Measurements from ENCODE around the gene ANTXR1. TPM values are rescaled to one million over a fixed set of nuclear protein-coding genes. Genes with fewer than 3 reads are reported as not detected.

ANTXR1 gene
- total RNA-seq, 1 experiment from 2014 or later: 25.7 TPM

DNA sequence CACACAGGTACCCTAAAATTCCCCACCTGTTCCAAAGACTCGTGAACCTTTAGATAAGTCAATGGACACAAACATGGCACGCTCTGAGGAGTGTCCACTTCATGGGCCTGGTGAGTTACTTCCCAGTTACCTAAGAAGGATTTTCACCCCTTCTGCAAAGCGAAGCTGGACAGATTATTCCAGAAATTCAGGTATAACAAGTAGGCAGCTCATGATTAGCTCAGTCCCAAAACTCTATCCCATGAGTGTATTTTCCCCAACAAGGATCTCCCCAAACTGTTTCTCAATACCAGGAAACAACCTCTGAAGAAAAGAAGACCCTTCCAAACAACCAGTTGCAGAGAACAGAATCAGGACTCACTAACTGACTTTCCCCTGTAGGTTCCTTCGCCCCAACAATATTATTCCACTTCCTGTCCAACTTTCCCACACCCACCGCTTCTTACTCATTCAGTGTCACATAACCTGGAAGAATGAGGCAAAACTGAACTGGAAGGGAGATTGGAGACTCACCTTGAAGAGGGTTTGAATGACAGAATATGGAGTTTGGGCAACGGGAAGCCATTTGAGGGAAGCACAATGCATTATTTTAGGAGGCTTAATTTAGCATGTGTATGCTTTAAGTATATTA lies 120.1 kb downstream of the ANTXR1 start:
- H4K20me1 ChIP-seq (ENCODE audit: insufficient read depth): no peaks in the 10 kb centered on the region
- POLR2A ChIA-PET: no interaction called here
- no peak overlapping the region for H3K9ac ChIP-seq (ENCODE audit: low read length)
- no peaks in the 10 kb centered on the region for H3K27me3 ChIP-seq (ENCODE audit: insufficient read depth, low read length)
- intact Hi-C loops (cut with micrococcal nuclease): no loop called here
- no peak for DNase-seq (ENCODE audit: low read depth, low spot score)
- H2AFZ ChIP-seq (ENCODE audit: low read depth, low read length, poor library complexity, severe bottlenecking): no peak overlapping the region
- CTCF ChIA-PET: no interaction called here
- no peaks in the 10 kb centered on the region for H3K9me3 ChIP-seq (ENCODE audit: control insufficient read depth in 1 of 2, insufficient read depth in 1 of 2, low read depth in 1 of 2, low read length in 2 of 2)
- H3K36me3 ChIP-seq (ENCODE audit: control insufficient read depth in 1 of 2, insufficient read depth in 2 of 2, low read length in 2 of 2): no peaks in the 10 kb centered on the region
- TF ChIP-seq POLR2AphosphoS5 (IDR thresholded peaks at IDR 0.05; ENCODE audit: low read depth, low read length): no peak
- no peak for TF ChIP-seq SP1 (IDR thresholded peaks at IDR 0.05; ENCODE audit: low read depth)
- TF ChIP-seq, protein P1, sequence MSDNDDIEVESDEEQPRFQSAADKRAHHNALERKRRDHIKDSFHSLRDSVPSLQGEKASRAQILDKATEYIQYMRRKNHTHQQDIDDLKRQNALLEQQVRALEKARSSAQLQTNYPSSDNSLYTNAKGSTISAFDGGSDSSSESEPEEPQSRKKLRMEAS (IDR thresholded peaks at IDR 0.05): no peak
- TF ChIP-seq, protein P2, sequence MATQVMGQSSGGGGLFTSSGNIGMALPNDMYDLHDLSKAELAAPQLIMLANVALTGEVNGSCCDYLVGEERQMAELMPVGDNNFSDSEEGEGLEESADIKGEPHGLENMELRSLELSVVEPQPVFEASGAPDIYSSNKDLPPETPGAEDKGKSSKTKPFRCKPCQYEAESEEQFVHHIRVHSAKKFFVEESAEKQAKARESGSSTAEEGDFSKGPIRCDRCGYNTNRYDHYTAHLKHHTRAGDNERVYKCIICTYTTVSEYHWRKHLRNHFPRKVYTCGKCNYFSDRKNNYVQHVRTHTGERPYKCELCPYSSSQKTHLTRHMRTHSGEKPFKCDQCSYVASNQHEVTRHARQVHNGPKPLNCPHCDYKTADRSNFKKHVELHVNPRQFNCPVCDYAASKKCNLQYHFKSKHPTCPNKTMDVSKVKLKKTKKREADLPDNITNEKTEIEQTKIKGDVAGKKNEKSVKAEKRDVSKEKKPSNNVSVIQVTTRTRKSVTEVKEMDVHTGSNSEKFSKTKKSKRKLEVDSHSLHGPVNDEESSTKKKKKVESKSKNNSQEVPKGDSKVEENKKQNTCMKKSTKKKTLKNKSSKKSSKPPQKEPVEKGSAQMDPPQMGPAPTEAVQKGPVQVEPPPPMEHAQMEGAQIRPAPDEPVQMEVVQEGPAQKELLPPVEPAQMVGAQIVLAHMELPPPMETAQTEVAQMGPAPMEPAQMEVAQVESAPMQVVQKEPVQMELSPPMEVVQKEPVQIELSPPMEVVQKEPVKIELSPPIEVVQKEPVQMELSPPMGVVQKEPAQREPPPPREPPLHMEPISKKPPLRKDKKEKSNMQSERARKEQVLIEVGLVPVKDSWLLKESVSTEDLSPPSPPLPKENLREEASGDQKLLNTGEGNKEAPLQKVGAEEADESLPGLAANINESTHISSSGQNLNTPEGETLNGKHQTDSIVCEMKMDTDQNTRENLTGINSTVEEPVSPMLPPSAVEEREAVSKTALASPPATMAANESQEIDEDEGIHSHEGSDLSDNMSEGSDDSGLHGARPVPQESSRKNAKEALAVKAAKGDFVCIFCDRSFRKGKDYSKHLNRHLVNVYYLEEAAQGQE (IDR thresholded peaks at IDR 0.05; ENCODE audit: low read depth): no peak
- TF ChIP-seq, protein P3, sequence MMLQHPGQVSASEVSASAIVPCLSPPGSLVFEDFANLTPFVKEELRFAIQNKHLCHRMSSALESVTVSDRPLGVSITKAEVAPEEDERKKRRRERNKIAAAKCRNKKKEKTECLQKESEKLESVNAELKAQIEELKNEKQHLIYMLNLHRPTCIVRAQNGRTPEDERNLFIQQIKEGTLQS (IDR thresholded peaks at IDR 0.05): no peak
- TF ChIP-seq JUND (IDR thresholded peaks at IDR 0.05): no peak
- no peak for TF ChIP-seq ZNF274 (IDR thresholded peaks at IDR 0.05; ENCODE audit: low read depth, low read length)
- TF ChIP-seq YY1 (IDR thresholded peaks at IDR 0.05; ENCODE audit: extremely low read depth, insufficient replicate concordance, low read depth, low read length): no peak
- TF ChIP-seq POLR2A (IDR thresholded peaks at IDR 0.05; ENCODE audit: borderline replicate concordance, extremely low read depth, insufficient read depth, insufficient read length): no peak
- TF ChIP-seq CEBPB (IDR thresholded peaks at IDR 0.05; ENCODE audit: low read depth): no peak
- no peak for TF ChIP-seq TCF7L2 (IDR thresholded peaks at IDR 0.05; ENCODE audit: borderline replicate concordance, extremely low read depth, insufficient read depth, insufficient read length)
- no peak for TF ChIP-seq EZH2phosphoT487 (IDR thresholded peaks at IDR 0.05; ENCODE audit: borderline replicate concordance)
- TF ChIP-seq ELF1 (IDR thresholded peaks at IDR 0.05; ENCODE audit: borderline replicate concordance, low read depth): no peak
- no peak for TF ChIP-seq SRF (IDR thresholded peaks at IDR 0.05; ENCODE audit: low read depth)
- no peak for TF ChIP-seq ZFX (IDR thresholded peaks at IDR 0.05)
- TF ChIP-seq, protein P4, sequence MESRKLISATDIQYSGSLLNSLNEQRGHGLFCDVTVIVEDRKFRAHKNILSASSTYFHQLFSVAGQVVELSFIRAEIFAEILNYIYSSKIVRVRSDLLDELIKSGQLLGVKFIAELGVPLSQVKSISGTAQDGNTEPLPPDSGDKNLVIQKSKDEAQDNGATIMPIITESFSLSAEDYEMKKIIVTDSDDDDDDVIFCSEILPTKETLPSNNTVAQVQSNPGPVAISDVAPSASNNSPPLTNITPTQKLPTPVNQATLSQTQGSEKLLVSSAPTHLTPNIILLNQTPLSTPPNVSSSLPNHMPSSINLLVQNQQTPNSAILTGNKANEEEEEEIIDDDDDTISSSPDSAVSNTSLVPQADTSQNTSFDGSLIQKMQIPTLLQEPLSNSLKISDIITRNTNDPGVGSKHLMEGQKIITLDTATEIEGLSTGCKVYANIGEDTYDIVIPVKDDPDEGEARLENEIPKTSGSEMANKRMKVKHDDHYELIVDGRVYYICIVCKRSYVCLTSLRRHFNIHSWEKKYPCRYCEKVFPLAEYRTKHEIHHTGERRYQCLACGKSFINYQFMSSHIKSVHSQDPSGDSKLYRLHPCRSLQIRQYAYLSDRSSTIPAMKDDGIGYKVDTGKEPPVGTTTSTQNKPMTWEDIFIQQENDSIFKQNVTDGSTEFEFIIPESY (IDR thresholded peaks at IDR 0.05; ENCODE audit: extremely low read depth, insufficient replicate concordance, low read length): no peak
- TF ChIP-seq RAD21 (IDR thresholded peaks at IDR 0.05; ENCODE audit: low read depth): no peak
- TF ChIP-seq, protein P5, sequence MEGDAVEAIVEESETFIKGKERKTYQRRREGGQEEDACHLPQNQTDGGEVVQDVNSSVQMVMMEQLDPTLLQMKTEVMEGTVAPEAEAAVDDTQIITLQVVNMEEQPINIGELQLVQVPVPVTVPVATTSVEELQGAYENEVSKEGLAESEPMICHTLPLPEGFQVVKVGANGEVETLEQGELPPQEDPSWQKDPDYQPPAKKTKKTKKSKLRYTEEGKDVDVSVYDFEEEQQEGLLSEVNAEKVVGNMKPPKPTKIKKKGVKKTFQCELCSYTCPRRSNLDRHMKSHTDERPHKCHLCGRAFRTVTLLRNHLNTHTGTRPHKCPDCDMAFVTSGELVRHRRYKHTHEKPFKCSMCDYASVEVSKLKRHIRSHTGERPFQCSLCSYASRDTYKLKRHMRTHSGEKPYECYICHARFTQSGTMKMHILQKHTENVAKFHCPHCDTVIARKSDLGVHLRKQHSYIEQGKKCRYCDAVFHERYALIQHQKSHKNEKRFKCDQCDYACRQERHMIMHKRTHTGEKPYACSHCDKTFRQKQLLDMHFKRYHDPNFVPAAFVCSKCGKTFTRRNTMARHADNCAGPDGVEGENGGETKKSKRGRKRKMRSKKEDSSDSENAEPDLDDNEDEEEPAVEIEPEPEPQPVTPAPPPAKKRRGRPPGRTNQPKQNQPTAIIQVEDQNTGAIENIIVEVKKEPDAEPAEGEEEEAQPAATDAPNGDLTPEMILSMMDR (IDR thresholded peaks at IDR 0.05 in 2 of 3, conservative IDR thresholded peaks at IDR 0.05 in 1 of 3; ENCODE audit: borderline replicate concordance in 1 of 3, insufficient read depth in 1 of 3, low read depth in 2 of 3, low read length in 2 of 3): no peak
- TF ChIP-seq EGR1 (IDR thresholded peaks at IDR 0.05; ENCODE audit: low read depth): no peak
- BruUV-seq (replicated peaks): no TSS peak
- no peaks in the 10 kb centered on the region for H3K9me2 ChIP-seq (ENCODE audit: insufficient read depth)
- ATAC-seq: no peak
- no peaks in the 10 kb centered on the region for H3K79me2 ChIP-seq (ENCODE audit: insufficient read depth, low read length)
- RAD21 ChIA-PET (ENCODE audit: low non-redundant PET in 1 of 2, low total read pairs in 2 of 2, uncharacterized antibody in 2 of 2, unreplicated experiment in 2 of 2): no interaction called here
- peaks cover 5 to 9% of the 10 kb centered on the region in 2 experiments for H3K4me1 ChIP-seq (ENCODE audit: control insufficient read depth in 1 of 2, insufficient read depth in 2 of 2, low read length in 2 of 2)
- no peak overlapping the region for H3K4me3 ChIP-seq (replicated peaks in 1 of 2; ENCODE audit: low read depth in 1 of 2, low read length in 2 of 2)
- no peak overlapping the region for H3K4me2 ChIP-seq (ENCODE audit: low read length)
- H3K27ac ChIP-seq (ENCODE audit: low read depth, low read length): no peak overlapping the region

All from HCT116 (cell line).